GM21737 (cell line): Measurements from ENCODE around the gene GRSF1.
"Not testable (repeated sequence)": the region's sequence is repeated elsewhere in the genome, so short reads cannot be mapped to it uniquely, and the experiment has no call there.

ENCODE experiments used
- ATAC-seq: cut with Tn5 transposase; IDR thresholded peaks from one replicate; pipeline ENCODE4 v1.9.1; 2021; ENCODE audit warnings: mild to moderate bottlenecking, moderate library complexity; ENCODE audit not compliant: unreplicated experiment

The GRSF1 gene

DNA sequence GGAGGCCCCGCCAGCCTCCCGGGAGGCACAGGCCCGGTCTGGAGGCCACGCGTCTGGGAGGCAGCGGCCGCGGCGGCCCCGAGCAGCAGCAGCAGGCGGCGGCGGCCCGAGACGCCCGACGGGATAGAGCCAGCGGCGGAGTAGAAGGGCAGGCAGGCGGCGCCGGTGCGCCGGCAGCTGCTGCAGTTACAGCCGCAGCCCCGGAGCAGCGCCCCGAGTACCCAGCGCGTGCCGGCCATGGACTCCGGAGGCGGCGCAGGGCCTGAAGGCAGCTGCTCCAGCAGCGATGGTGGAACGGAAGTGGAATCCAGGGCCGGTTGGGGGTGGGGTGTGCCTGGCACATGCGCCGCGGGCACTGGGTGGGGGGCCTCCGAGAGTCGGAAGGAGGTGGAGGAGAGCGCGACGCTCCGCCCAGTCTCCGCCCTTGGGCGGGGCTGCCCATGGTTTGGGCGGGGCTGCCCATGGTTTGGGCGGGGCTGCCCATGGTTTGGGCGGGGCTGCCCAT is at the start of gene GRSF1:
GRSF1 (minus strand) TSS at position 302 of the 505 bp plus-strand sequence; CDS start at position 239, 63 bp downstream.
- ATAC-seq, result peak; percentile 64

- ATAC-seq, result no peak
Observed at GRCh38 chr4:70885174-70885573, 45.5 kb upstream of the GRSF1 start.

- ATAC-seq, result no peak
Observed at GRCh38 chr4:70880739-70881138, 41.0 kb upstream of the GRSF1 start.

GRCh38 chr4:70877556-70877955 is 37.9 kb upstream of the GRSF1 start:
- no peak for ATAC-seq

- no peak for ATAC-seq
Observed at GRCh38 chr4:70874268-70875156, 34.8 kb upstream of the GRSF1 start.

GRCh38 chr4:70873216-70873615 is 33.5 kb upstream of the GRSF1 start:
- ATAC-seq, result no peak

GRCh38 chr4:70868778-70869177 is 29.1 kb upstream of the GRSF1 start:
- ATAC-seq, result no peak

DNA sequence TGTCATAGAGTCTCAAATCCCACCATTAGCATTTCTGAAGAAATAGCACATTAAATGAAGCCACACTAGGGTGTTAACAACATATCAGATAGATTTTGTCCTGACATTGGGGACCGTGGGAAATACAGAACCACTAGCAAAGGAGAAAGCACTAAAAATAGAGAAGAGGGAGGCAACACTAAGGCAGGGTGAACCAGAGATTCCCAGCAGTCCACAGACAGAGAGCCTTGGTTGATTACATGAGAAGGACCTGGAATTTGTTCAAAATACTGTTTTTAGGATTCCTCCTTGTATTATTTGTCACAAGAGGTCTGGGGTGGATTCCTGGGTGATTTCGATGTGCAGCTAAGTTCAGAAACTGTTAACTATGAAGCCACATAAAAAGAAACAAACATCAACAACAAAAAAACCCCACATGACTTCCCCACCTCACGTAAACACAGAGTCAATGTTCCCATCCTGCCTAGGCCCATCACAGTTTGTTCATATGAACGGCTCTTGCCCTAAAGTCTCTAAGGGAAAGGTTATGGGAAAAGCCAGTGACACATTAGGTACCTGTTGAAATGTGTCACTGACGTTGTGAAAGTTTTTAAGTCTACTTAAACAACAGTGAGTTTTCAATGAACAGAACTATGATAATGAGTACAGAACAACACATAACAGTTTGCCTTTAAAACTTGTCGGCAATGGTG is 23.6 kb upstream of the GRSF1 start:
- peak; percentile 47 for ATAC-seq

DNA sequence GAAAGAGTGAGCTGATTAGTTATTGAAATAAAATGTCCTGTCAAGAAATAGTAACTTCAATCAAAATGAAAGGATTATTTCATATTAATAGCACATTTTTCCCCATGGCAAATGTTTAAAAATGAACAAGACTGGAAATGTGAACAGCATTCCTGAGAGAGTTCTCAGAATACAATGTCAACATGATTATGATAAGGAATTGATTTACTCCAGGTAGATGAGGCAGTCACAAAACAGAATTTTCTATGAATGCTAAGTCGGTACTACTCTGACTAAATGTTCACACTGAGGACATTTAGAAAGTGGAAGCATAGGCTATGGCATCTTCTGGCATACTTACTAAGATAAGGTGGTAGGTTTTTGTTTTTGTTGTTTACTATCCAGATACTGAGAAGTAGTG is 19.4 kb upstream of the GRSF1 start:
- no peak for ATAC-seq

DNA sequence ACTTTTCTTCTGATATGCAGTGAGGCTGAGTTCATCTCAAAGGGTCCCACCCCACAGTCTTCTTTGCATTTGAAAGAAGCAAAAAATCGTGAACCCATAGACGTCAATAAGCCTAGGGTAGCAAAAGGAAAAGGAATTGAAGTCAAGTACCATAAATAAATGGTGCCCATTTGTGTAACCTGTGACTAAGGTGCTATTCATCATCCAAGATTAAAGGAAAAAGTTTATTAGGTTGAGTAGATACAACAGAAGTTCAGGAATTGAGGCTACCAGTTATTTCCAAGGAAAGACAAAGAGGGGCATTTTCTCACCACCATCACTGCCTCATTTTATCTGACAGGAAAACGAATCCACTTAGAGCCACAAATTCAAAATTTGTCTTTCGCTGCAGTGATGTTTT is 18.8 kb upstream of the GRSF1 start:
- no peak for ATAC-seq

DNA sequence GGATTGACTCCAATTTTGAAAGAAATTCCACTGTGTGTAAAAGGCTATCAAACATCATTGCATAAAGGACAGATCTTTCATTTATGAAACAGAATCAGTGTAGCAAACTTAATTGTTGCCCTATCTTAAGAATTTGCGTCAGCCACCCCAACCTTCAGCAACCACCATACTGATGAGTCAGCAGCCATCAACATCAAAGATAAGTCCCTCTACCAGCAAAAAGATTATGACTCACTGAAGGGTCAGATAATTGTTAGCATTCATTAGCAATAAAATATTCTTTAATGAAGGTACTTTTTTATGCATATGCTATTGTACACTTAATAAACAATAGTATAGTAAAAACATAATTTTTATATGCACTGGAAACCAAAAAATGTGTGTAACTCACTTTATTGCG is 15.8 kb upstream of the GRSF1 start:
- no peak for ATAC-seq

GRCh38 chr4:70849291-70849690 is 9.6 kb upstream of the GRSF1 start:
- ATAC-seq, result no peak

- ATAC-seq, result no peak
Observed at GRCh38 chr4:70844180-70844579, 4.5 kb upstream of the GRSF1 start.

DNA sequence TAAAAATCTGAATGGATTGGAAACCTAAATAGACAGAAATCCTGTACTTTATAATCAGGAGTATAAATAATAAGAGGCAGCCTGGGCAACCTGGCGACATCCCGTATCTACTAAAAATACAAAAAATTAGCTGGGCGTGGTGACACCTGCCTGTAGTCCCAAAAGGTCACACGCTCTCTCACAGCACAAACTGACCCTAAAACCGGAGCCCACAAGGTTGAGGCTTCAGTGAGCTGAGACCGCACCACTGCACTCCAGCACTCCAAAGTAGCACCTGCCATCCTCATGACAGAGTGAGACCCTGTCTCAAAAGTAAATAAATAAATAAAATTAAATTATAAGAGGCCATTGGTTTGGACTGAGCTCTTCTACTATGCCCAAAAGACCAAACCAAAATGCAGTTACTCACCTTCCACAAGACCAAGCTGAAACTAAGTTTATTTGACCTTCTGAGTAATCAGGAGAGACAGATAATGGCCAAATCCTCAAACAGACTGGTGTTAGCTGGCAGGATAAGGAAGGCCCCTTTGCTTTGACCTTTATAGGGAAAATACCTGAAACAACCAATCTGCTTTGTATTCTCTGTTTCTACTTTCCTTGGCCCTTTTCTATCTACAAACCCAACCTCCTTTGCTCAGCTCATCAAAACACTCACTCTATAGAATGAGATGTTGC is 3.2 kb upstream of the GRSF1 start:
- peak; percentile 27 for ATAC-seq

- no peak for ATAC-seq
Observed at GRCh38 chr4:70841951-70842350, 2.3 kb upstream of the GRSF1 start.

DNA sequence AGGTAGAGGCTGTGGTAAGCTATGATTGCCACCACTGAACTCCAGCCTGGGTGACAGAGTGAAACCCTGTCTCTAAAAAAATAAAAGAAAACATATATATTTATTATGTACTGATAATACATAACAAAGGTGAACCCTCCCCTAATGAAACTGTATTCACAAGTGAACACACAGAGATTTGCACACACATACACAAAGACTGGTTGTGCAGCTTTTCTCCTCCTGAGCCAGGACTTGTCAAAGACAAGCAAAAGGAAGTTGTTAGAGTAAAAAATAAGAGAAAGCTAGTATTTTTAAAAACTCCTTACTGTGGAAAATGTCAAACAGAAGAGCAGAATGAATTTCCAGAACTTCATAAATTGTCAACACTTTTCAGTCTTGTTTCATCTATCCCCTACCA is 1.5 kb upstream of the GRSF1 start:
- ATAC-seq, result no peak

GRCh38 chr4:70840631-70841030 is 941 bp upstream of the GRSF1 start:
- ATAC-seq, result not testable (repeated sequence)

- ATAC-seq, result not testable (repeated sequence)
Observed at GRCh38 chr4:70840137-70840536, 447 bp upstream of the GRSF1 start.

DNA sequence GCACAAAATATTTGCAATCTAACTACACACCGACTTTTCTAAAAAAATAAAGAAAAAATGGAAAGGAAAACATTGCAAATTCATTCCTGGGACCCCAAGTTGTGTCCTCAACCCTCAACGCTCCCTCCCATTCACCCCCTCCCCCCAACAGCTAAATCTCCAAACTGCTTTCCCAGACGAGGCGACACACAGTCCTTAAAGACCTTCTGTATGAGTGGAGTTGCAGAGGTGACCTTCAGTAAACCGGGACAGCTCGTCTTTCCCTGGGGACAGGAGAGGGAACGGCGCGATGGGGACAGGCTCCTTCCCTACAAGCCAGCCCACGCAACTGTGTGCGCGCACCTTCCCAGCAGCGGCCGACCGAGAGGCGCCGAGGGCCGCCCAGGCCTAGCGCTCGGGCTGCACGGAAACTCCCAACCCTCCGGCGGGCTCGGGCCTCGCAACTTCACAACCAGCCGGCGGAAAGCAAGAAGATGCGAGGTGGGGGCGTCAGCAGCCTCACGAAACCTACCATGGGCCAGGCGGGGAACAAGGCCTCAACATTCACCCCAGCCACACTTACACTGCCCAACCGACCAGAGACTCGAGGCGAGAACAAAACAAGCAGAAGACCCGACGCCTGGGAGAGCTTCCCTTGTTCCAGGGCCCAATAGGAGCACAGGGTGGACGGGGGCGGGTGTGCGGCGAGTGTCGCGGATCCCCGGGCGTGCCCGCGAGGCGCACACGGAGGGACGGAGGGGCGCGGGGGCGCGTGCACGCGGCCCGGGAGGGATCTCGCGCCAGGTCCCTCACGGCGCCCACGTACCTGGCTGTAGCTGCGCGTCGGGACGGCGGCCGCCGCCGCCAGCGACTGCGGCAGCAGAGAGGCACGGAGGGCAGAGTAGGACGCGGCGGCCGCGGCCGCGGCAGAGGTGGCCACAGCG is 763 bp downstream of the GRSF1 start:
- peak; percentile 44 for ATAC-seq

- no peak for ATAC-seq
Observed at GRCh38 chr4:70838204-70838603, 1.5 kb downstream of the GRSF1 start.
